ENCODE measurements around the gene CLPSL1. TPM values are rescaled to one million over a fixed set of nuclear protein-coding genes. Genes with fewer than 3 reads are reported as not detected.
A peak's percentile ranks its signal among the peaks of the same experiment; 100 is the strongest.

CLPSL1 gene
- total and polyA plus RNA-seq, 5 donors from 2014 or later, result not detected

GRCh38 chr6:35736982-35737412 is 43.8 kb upstream of the CLPSL1 start, which contains the start of gene ARMC12:
Gene ARMC12 (plus strand): TSS chr6:35737032. CDS start chr6:35737109, 77 bp downstream.
- H3K4me3 Mint-ChIP-seq, result peak within 1 kb of the TSS; percentile 47 to 86 (median 67)
- no peaks in the 10 kb centered on the region for H3K9me3 Mint-ChIP-seq
- no peaks in the 10 kb centered on the region for H3K36me3 Mint-ChIP-seq
- H3K27ac Mint-ChIP-seq, result peak within 1 kb of the TSS; percentile 74 to 86 (median 84)
- peaks cover 37% of the 10 kb centered on the region for H3K4me1 ChIP-seq (ENCODE audit: control insufficient read depth, insufficient read depth, low read length, poor library complexity, severe bottlenecking)
- no peaks in the 10 kb centered on the region for H3K36me3 ChIP-seq (ENCODE audit: control insufficient read depth, insufficient read depth, low read length)
- H3K9me3 ChIP-seq (ENCODE audit: control insufficient read depth in 2 of 2, low read length in 2 of 2), result no peaks in the 10 kb centered on the region
- H3K27me3 ChIP-seq (ENCODE audit: control insufficient read depth, insufficient read depth, low read length), result no peaks in the 10 kb centered on the region
- H3K27ac ChIP-seq (ENCODE audit: insufficient read depth, low read length, poor library complexity, severe bottlenecking), result no peak within 1 kb of the TSS
- DNase-seq, result no peak
- peaks cover 4 to 57% (median 29%) of the 10 kb centered on the region in 4 donors for H3K4me1 Mint-ChIP-seq
- peaks cover 5% of the 10 kb centered on the region for H3K27me3 Mint-ChIP-seq
- no peak within 1 kb of the TSS for H3K4me3 ChIP-seq (ENCODE audit: low read depth, low read length)
- ATAC-seq (ENCODE audit: low read depth in 2 of 2), result no peak

DNA sequence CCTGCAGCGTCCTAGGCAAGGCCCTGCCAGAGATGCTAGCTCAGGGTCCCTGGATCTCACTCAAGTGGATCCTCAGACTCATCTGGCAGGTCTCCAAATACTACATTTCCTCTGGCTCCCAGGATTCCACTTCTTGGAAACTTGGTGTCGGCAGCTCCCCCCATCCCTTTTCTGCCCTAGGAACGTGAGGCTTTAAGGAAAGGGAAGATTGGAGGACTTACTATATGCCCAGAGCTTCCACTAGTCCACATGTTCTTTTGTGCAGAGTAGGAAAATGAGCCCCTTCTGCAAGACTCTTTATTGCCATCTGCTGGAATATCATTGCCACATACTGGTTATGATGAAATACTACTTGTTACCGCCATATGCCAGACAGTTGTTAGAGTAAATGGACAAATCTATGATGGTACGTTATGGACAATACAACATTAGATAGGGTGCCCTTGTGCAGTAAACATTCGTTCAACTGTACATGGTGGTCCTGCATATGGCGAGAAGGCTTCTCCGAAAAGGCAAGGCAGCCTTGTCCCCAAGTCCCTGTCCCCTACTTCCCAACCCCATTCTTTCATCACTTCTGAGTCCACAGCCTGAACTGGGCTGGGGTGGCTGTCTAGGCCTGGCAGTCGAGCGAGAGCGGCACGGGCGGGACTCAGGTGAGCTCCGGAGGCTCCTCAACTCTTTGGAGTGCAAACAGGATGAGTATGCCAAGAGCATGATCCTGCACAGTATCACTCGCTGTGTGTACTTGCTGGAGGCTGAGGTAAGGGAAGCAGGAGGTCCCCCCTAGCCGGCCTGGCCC is 43.2 kb upstream of the CLPSL1 start:
- Mint-ChIP-seq H3K36me3 (no peaks in the 10 kb centered on the region), H3K4me1 (peaks cover 4 to 51% (median 25%) of the 10 kb centered on the region in 4 donors), H3K27me3 (no peaks in the 10 kb centered on the region), H3K9me3 (no peaks in the 10 kb centered on the region), H3K27ac (peak overlapping the region; percentile 54 to 86 (median 84)), H3K4me3 (peak overlapping the region in 3 of 4 donors; percentile 56 to 86 (median 63))
- H3K4me3 ChIP-seq (ENCODE audit: low read depth, low read length), result no peak overlapping the region
- H3K36me3 ChIP-seq (ENCODE audit: control insufficient read depth, insufficient read depth, low read length), result no peaks in the 10 kb centered on the region
- peak; percentile 64 to 73 for ATAC-seq (ENCODE audit: low read depth in 2 of 2)
- peak in 2 of 3 donors; percentile 78 to 83 for DNase-seq
- peaks cover 31% of the 10 kb centered on the region for H3K4me1 ChIP-seq (ENCODE audit: control insufficient read depth, insufficient read depth, low read length, poor library complexity, severe bottlenecking)
- no peaks in the 10 kb centered on the region for H3K27me3 ChIP-seq (ENCODE audit: control insufficient read depth, insufficient read depth, low read length)
- no peaks in the 10 kb centered on the region for H3K9me3 ChIP-seq (ENCODE audit: control insufficient read depth in 2 of 2, low read length in 2 of 2)
- no peak overlapping the region for H3K27ac ChIP-seq (ENCODE audit: insufficient read depth, low read length, poor library complexity, severe bottlenecking)

- ATAC-seq (ENCODE audit: low read depth in 2 of 2), result no peak
- Mint-ChIP-seq H3K36me3 (no peaks in the 10 kb centered on the region), H3K27ac (no peak overlapping the region), H3K9me3 (peaks cover 0 to 2% (median 0%) of the 10 kb centered on the region in 7 donors), H3K27me3 (no peaks in the 10 kb centered on the region), H3K4me3 (no peak overlapping the region), H3K4me1 (peaks cover 4 to 29% (median 16%) of the 10 kb centered on the region in 4 donors)
- H3K27me3 ChIP-seq (ENCODE audit: control insufficient read depth, insufficient read depth, low read length), result no peaks in the 10 kb centered on the region
- H3K4me3 ChIP-seq (ENCODE audit: low read depth, low read length), result no peak overlapping the region
- H3K9me3 ChIP-seq (ENCODE audit: control insufficient read depth in 2 of 2, low read length in 2 of 2), result no peaks in the 10 kb centered on the region
- no peak overlapping the region for H3K27ac ChIP-seq (ENCODE audit: insufficient read depth, low read length, poor library complexity, severe bottlenecking)
- no peak for DNase-seq
- H3K36me3 ChIP-seq (ENCODE audit: control insufficient read depth, insufficient read depth, low read length), result no peaks in the 10 kb centered on the region
- H3K4me1 ChIP-seq (ENCODE audit: control insufficient read depth, insufficient read depth, low read length, poor library complexity, severe bottlenecking), result peaks cover 21% of the 10 kb centered on the region
Measured at GRCh38 chr6:35739645-35740524, 40.9 kb upstream of the CLPSL1 start.

DNA sequence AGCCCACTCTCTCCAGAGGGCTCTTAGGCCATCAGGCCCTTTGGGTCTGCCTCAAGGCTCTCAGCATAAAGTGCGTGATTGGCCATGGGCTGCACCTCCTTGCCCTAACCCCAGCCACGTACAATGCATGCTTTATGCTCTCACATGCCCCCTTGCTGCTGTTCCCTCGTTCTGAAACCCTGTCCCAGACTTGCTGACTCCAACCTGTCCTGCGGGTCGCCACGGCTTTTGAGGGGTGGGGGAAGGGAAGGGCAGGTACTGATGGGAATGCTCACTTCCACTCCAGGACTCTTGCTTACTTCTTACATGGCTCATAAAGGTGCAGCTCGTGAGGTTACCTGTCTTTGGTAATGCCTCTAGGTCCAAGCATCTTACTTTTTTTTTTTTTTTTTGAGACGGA is 38.0 kb upstream of the CLPSL1 start:
- no peak for ATAC-seq (ENCODE audit: low read depth in 2 of 2)
- no peaks in the 10 kb centered on the region for H3K36me3 ChIP-seq (ENCODE audit: control insufficient read depth, insufficient read depth, low read length)

DNA sequence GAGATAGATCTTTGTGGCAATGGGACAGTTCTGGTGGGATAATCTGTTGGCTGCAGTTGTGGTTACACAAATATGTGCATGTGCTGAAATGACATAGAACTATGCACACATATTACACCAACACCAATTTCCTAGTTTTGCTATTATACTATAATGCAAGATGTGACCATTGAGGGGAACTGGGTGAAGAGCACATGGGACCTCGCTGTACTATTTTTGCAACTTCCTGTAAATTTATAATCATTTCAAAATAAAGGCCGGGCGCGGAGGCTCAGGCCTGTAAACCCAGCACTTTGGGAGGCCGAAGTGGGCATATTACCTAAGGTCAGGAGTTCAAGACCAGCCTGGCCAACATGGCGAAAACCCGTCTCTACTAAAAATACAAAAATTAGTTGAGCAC is 35.3 kb upstream of the CLPSL1 start:
- no peaks in the 10 kb centered on the region for H3K36me3 Mint-ChIP-seq
- H3K9me3 ChIP-seq (ENCODE audit: control insufficient read depth in 2 of 2, low read length in 2 of 2), result no peaks in the 10 kb centered on the region
- no peaks in the 10 kb centered on the region for H3K27me3 ChIP-seq (ENCODE audit: control insufficient read depth, insufficient read depth, low read length)
- no peak overlapping the region for H3K27ac Mint-ChIP-seq
- no peaks in the 10 kb centered on the region for H3K4me1 Mint-ChIP-seq
- no peaks in the 10 kb centered on the region for H3K36me3 ChIP-seq (ENCODE audit: control insufficient read depth, insufficient read depth, low read length)
- DNase-seq (no peak), ATAC-seq (ENCODE audit: low read depth in 2 of 2) (no peak)
- no peak overlapping the region for H3K27ac ChIP-seq (ENCODE audit: insufficient read depth, low read length, poor library complexity, severe bottlenecking)
- peaks cover 5% of the 10 kb centered on the region for H3K27me3 Mint-ChIP-seq
- no peak overlapping the region for H3K4me3 Mint-ChIP-seq
- no peaks in the 10 kb centered on the region for H3K4me1 ChIP-seq (ENCODE audit: control insufficient read depth, insufficient read depth, low read length, poor library complexity, severe bottlenecking)
- H3K4me3 ChIP-seq (ENCODE audit: low read depth, low read length), result no peak overlapping the region
- H3K9me3 Mint-ChIP-seq, result peaks cover 0 to 7% (median 5%) of the 10 kb centered on the region in 7 donors

More for the DNA sequence above, 38.0 kb upstream of the CLPSL1 start:
- no peaks in the 10 kb centered on the region for H3K9me3 ChIP-seq (ENCODE audit: control insufficient read depth in 2 of 2, low read length in 2 of 2)
- Mint-ChIP-seq H3K36me3 (no peaks in the 10 kb centered on the region), H3K27ac (no peak overlapping the region), H3K9me3 (peaks cover 0 to 5% (median 3%) of the 10 kb centered on the region in 7 donors), H3K4me1 (no peaks in the 10 kb centered on the region), H3K27me3 (no peaks in the 10 kb centered on the region), H3K4me3 (no peak overlapping the region)
- H3K27me3 ChIP-seq (ENCODE audit: control insufficient read depth, insufficient read depth, low read length), result no peaks in the 10 kb centered on the region
- no peak overlapping the region for H3K4me3 ChIP-seq (ENCODE audit: low read depth, low read length)
- no peak for DNase-seq
- no peak overlapping the region for H3K27ac ChIP-seq (ENCODE audit: insufficient read depth, low read length, poor library complexity, severe bottlenecking)
- no peaks in the 10 kb centered on the region for H3K4me1 ChIP-seq (ENCODE audit: control insufficient read depth, insufficient read depth, low read length, poor library complexity, severe bottlenecking)

DNA sequence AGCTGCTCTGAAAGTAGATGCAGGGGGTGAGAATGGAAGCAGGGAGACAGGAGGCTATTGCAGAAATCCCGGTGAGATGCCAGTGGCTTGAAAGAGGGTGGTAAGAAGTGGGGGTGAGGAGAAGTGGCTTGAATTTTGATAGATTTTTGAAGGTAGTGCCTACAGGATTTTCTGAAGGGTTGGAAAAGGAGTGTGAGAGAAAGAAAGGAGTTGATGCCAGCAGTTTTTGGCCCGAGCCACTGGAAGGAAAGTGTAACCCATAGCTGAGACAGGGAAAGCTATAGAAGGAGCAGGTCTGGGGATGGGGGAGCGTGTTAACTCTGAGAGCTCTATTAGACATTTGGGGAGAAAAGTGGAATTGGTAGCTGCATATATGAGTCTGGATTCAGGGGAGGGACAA is 34.3 kb upstream of the CLPSL1 start:
- H3K27ac ChIP-seq (ENCODE audit: insufficient read depth, low read length, poor library complexity, severe bottlenecking), result no peak overlapping the region
- Mint-ChIP-seq H3K27ac (no peak overlapping the region), H3K36me3 (no peaks in the 10 kb centered on the region), H3K27me3 (peaks cover 5% of the 10 kb centered on the region), H3K9me3 (peaks cover 0 to 7% (median 5%) of the 10 kb centered on the region in 7 donors), H3K4me3 (no peak overlapping the region), H3K4me1 (no peaks in the 10 kb centered on the region)
- H3K9me3 ChIP-seq (ENCODE audit: control insufficient read depth in 2 of 2, low read length in 2 of 2), result no peaks in the 10 kb centered on the region
- no peaks in the 10 kb centered on the region for H3K36me3 ChIP-seq (ENCODE audit: control insufficient read depth, insufficient read depth, low read length)
- no peaks in the 10 kb centered on the region for H3K4me1 ChIP-seq (ENCODE audit: control insufficient read depth, insufficient read depth, low read length, poor library complexity, severe bottlenecking)
- H3K4me3 ChIP-seq (ENCODE audit: low read depth, low read length), result no peak overlapping the region
- DNase-seq (no peak), ATAC-seq (ENCODE audit: low read depth in 2 of 2) (no peak)
- H3K27me3 ChIP-seq (ENCODE audit: control insufficient read depth, insufficient read depth, low read length), result no peaks in the 10 kb centered on the region

DNA sequence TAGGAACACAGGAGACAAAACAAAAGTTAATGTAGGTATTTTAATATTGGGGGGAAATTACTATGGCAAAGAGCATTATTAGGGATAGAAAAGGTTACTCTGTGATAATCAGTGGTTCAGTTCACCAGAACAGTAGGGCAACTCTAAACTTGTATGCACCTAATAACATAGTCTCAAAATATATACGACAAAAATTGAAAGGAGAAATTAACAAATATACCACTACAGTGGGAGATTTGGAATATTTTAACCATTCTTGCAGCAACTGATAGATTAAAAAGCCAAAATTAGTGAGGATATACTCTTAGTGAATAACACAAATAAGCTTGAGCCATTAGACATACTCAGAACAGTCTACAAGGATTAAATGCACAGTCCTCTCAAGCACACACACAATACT is 32.9 kb upstream of the CLPSL1 start:
- no peak overlapping the region for H3K27ac ChIP-seq (ENCODE audit: insufficient read depth, low read length, poor library complexity, severe bottlenecking)
- no peak for DNase-seq
- Mint-ChIP-seq H3K4me1 (no peaks in the 10 kb centered on the region), H3K9me3 (peaks cover 0 to 7% (median 5%) of the 10 kb centered on the region in 7 donors), H3K36me3 (no peaks in the 10 kb centered on the region), H3K27ac (no peak overlapping the region), H3K4me3 (no peak overlapping the region), H3K27me3 (peaks cover 11% of the 10 kb centered on the region)
- no peaks in the 10 kb centered on the region for H3K4me1 ChIP-seq (ENCODE audit: control insufficient read depth, insufficient read depth, low read length, poor library complexity, severe bottlenecking)
- no peaks in the 10 kb centered on the region for H3K27me3 ChIP-seq (ENCODE audit: control insufficient read depth, insufficient read depth, low read length)
- H3K4me3 ChIP-seq (ENCODE audit: low read depth, low read length), result no peak overlapping the region
- H3K9me3 ChIP-seq (ENCODE audit: control insufficient read depth in 2 of 2, low read length in 2 of 2), result no peaks in the 10 kb centered on the region
- no peaks in the 10 kb centered on the region for H3K36me3 ChIP-seq (ENCODE audit: control insufficient read depth, insufficient read depth, low read length)
- ATAC-seq (ENCODE audit: low read depth in 2 of 2), result no peak

All from CD4-positive, CD25-positive, alpha-beta regulatory T cell (primary cell).